ENCODE results near the gene CAVIN2.

- TF ChIP-seq CTCF (IDR thresholded peaks at IDR 0.05) (no peak), POLR2A (IDR thresholded peaks at IDR 0.05) (no peak), POLR2AphosphoS5 (IDR thresholded peaks at IDR 0.05) (peak in 1 of 4 donors; percentile 25)
These were observed 17.9 kb upstream of the CAVIN2 start for GRCh38 chr2:191864628-191865374.
